B cell (primary cell): Measurements from ENCODE around the gene GLI1. TPM values are rescaled to one million over a fixed set of nuclear protein-coding genes. Genes with fewer than 3 reads are reported as not detected.
"Not testable (repeated sequence)": the region's sequence is repeated elsewhere in the genome, so short reads cannot be mapped to it uniquely, and the experiment has no call there.

Experiments
- ATAC-seq: fragments of 200-7000 bp; cut with Tn5 transposase; one replicate; pipeline ENCODE4 v1.10.0; 2021; ENCODE audit warnings: low read depth, mild to moderate bottlenecking, moderate number of reproducible peaks, moderate library complexity
- CTCF ChIA-PET: fragments of 350-600 bp; sonication (Branson Sonifier 250); formaldehyde crosslinking; loops from one replicate; lab custom pipeline; 2021; ENCODE audit warnings: antibody characterized with exemption, inconsistent platforms; lab: Charles Lee
- POLR2A ChIA-PET: fragments of 350-600 bp; sonication (Branson Sonifier 250); formaldehyde crosslinking; loops from one replicate; lab custom pipeline; 2021; ENCODE audit warnings: antibody characterized with exemption; lab: Charles Lee
- DNase-seq: peaks from one replicate; pipeline ENCODE4 v3.0.0; 2013
- H2AFZ ChIP-seq: 2 replicates; pipeline ENCODE4 v1.6.1; 2012; ENCODE audit warnings: mild to moderate bottlenecking, low read depth, low read length; ENCODE audit not compliant: insufficient read depth, poor library complexity, severe bottlenecking
- H3K27ac ChIP-seq, 2 donors: 1 replicate in 1 of 2; 2 replicates in 1 of 2; pipeline ENCODE4 v1.5.1; 2012 to 2013; ENCODE audit warnings: low read length in 2 of 2, mild to moderate bottlenecking in 2 of 2, moderate library complexity in 1 of 2
- H3K27me3 ChIP-seq, 4 experiments: fragments of 200-600 bp in 1 of 4; sonication (generic) in 1 of 4; replicated peaks in 1 of 4; 1 replicate in 2 of 4; 2 replicates in 2 of 4; pipeline versions ENCODE4 v1.6.1 to v1.7.0; 2013 to 2016; ENCODE audit warnings: low read length in 3 of 4, mild to moderate bottlenecking in 2 of 4, mixed read lengths in 1 of 4, moderate library complexity in 1 of 4; ENCODE audit not compliant: insufficient read depth in 4 of 4, control insufficient read depth in 3 of 4; ENCODE audit errors: control extremely low read depth in 1 of 4
- H3K36me3 ChIP-seq, 2 experiments: replicated peaks in 1 of 2; 1 replicate in 1 of 2; 2 replicates in 1 of 2; pipeline versions ENCODE4 v1.6.1 to v1.7.1; 2013; ENCODE audit warnings: low read length in 1 of 2; ENCODE audit not compliant: insufficient read depth in 2 of 2, control insufficient read depth in 1 of 2; ENCODE audit errors: control extremely low read depth in 1 of 2, extremely low read depth in 1 of 2
- H3K4me1 ChIP-seq, 2 donors: fragments of 200-600 bp in 1 of 2; sonication (generic) in 1 of 2; 1 replicate in 1 of 2; 2 replicates in 1 of 2; pipeline versions ENCODE4 v1.5.1 to v1.6.1; 2013 to 2017; ENCODE audit warnings: low read length in 2 of 2; ENCODE audit not compliant: control insufficient read depth in 2 of 2, insufficient read depth in 2 of 2
- H3K4me2 ChIP-seq: replicated peaks from 2 replicates; pipeline ENCODE3; 2012; ENCODE audit warnings: mild to moderate bottlenecking, low read depth, low read length; ENCODE audit not compliant: poor library complexity, severe bottlenecking
- H3K4me3 ChIP-seq, 5 experiments: fragments of 200-600 bp in 1 of 5; sonication (generic) in 1 of 5; 1 replicate in 3 of 5; 2 replicates in 2 of 5; pipeline versions ENCODE4 v1.5.1 to v1.7.0; 2011 to 2016; ENCODE audit warnings: low read length in 4 of 5, mild to moderate bottlenecking in 4 of 5, low read depth in 2 of 5, control low read depth in 1 of 5, moderate library complexity in 1 of 5; ENCODE audit not compliant: insufficient read depth in 1 of 5; ENCODE audit errors: control extremely low read depth in 1 of 5, extremely low read depth in 1 of 5
- H3K79me2 ChIP-seq: fragments of 200-600 bp; sonication (generic); one replicate; pipeline ENCODE4 v1.6.0; 2016; ENCODE audit warnings: low read length; ENCODE audit not compliant: control insufficient read depth, insufficient read depth
- H3K9ac ChIP-seq: fragments of 200-600 bp; sonication (generic); 2 replicates; pipeline ENCODE4 v1.6.1; 2017; ENCODE audit warnings: mild to moderate bottlenecking, low read length, moderate library complexity
- H3K9me3 ChIP-seq, 3 donors: one replicate each; pipeline versions ENCODE4 v1.6.1 to v1.7.1; 2013; ENCODE audit warnings: low read length in 2 of 3; ENCODE audit not compliant: control insufficient read depth in 2 of 3, insufficient read depth in 1 of 3; ENCODE audit errors: control extremely low read depth in 1 of 3
- H4K20me1 ChIP-seq: 2 replicates; pipeline ENCODE4 v1.6.0; 2012; ENCODE audit warnings: mild to moderate bottlenecking, low read length; ENCODE audit not compliant: insufficient read depth, control insufficient read depth, poor library complexity, severe bottlenecking
- H3K27ac Mint-ChIP-seq: one replicate; pipeline ENCODE4 v1.8.0; 2021; ENCODE audit warnings: mixed read lengths
- H3K27me3 Mint-ChIP-seq: one replicate; pipeline ENCODE4 v1.8.0; 2021; ENCODE audit warnings: mixed read lengths
- H3K4me1 Mint-ChIP-seq: one replicate; pipeline ENCODE4 v1.8.0; 2021; ENCODE audit warnings: mixed read lengths
- H3K4me3 Mint-ChIP-seq: one replicate; pipeline ENCODE4 v1.8.0; 2021; ENCODE audit warnings: mixed read lengths
- H3K9me3 Mint-ChIP-seq: one replicate; pipeline ENCODE4 v1.8.0; 2022; ENCODE audit warnings: mixed read lengths; ENCODE audit not compliant: insufficient read depth
- EZH2 ChIP-seq: IDR thresholded peaks from 2 replicates; pipeline ENCODE4 v1.6.1; 2012; ENCODE audit warnings: borderline replicate concordance, low read depth, mild to moderate bottlenecking, moderate library complexity, low read length; ENCODE audit not compliant: insufficient read depth, poor library complexity, severe bottlenecking
- WGBS: methylation state at CpG from one replicate; pipeline ENCODE4 v1.1.5; 2013; ENCODE audit warnings: missing lambda C conversion rate; ENCODE audit not compliant: insufficient coverage; 5-methylcytosine and 5-hydroxymethylcytosine counted together
- intact Hi-C: fragments of 100-400 bp; cut with micrococcal nuclease; formaldehyde crosslinking; loops from one replicate; pipeline ENCODE4 v1.10.0; 2022
- polyA plus RNA-seq: library from polyadenylated mRNA; depleted of rRNA; stranded (reverse); fragments of >200 nt; gene quantifications from 2 replicates; pipeline ENCODE4 v1.2.3, GENCODE V29; 2012
- total RNA-seq, 2 donors: library from RNA; stranded (reverse); fragments of 120-200 nt in 1 of 2; gene quantifications; 1 replicate in 1 of 2; 2 replicates in 1 of 2; pipeline versions ENCODE4 v1.2.3 to v1.2.4, GENCODE V29; 2013 to 2022
- TF ChIP-seq, protein P1 (sequence below): fragments of 200-600 bp; IDR thresholded peaks from one replicate; pipeline ENCODE4 v1.8.0; 2022; ENCODE audit warnings: antibody characterized with exemption, mild to moderate bottlenecking

The GLI1 gene
- total and polyA plus RNA-seq, 2 donors (not counting 1 experiment from before 2014, with no cell fraction given), result 4.1 to 5.4 TPM

DNA sequence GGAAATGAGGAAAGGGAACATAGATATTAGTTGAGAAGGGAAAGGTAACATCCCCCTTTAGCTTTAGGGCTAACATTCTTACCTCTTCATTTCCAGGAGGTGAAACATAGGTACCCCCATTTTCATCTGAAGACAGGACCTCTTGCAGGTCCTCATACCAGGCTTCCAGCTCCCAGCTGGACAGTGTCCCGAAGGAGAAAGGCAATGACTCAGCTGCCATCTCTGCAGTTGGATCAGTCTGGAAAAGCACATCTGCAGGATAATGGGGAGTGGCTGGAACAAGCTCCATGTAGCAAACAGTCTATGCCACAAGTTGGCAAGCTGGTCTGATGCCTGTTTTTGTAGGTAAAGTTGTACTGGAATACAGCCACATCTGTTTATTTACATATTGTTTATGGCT lies 57.6 kb downstream of the GLI1 start:
- no peak overlapping the region for H3K27ac Mint-ChIP-seq
- no peaks in the 10 kb centered on the region for H3K27me3 Mint-ChIP-seq
- peak overlapping the region; percentile 36 for H3K4me3 Mint-ChIP-seq
- CTCF ChIA-PET, result interaction anchor here (1.1 kb wide), 1 partner anchor 58 kb away, joined by 3 read pairs; no protein-coding TSS in a partner anchor
- POLR2A ChIA-PET, result interaction anchor here (2.3 kb wide), 1 partner anchor 40 kb away, joined by 5 read pairs; no protein-coding TSS in a partner anchor
- peaks cover 25% of the 10 kb centered on the region for H3K79me2 ChIP-seq
- peaks cover 28 to 36% of the 10 kb centered on the region in 2 donors for H3K4me1 ChIP-seq
- DNase-seq (no peak), ATAC-seq (no peak)
- peaks cover 38% of the 10 kb centered on the region for H3K4me1 Mint-ChIP-seq
- H4K20me1 ChIP-seq, result peaks cover 19% of the 10 kb centered on the region
- H3K27me3 ChIP-seq, result no peaks in the 10 kb centered on the region
- H2AFZ ChIP-seq, result no peak overlapping the region
- no peaks in the 10 kb centered on the region for H3K9me3 Mint-ChIP-seq
- H3K9me3 ChIP-seq, result no peaks in the 10 kb centered on the region
- no peak overlapping the region for H3K4me2 ChIP-seq
- no peak overlapping the region for H3K27ac ChIP-seq
- WGBS, result 11% methylated on average over 1 of the region's 1 CpG
- H3K9ac ChIP-seq, result no peak overlapping the region
- H3K36me3 ChIP-seq, result peaks cover 27 to 57% of the 10 kb centered on the region in 2 experiments
- no peak overlapping the region for H3K4me3 ChIP-seq
- intact Hi-C loops, result no loop called here
- TF ChIP-seq, protein P1, sequence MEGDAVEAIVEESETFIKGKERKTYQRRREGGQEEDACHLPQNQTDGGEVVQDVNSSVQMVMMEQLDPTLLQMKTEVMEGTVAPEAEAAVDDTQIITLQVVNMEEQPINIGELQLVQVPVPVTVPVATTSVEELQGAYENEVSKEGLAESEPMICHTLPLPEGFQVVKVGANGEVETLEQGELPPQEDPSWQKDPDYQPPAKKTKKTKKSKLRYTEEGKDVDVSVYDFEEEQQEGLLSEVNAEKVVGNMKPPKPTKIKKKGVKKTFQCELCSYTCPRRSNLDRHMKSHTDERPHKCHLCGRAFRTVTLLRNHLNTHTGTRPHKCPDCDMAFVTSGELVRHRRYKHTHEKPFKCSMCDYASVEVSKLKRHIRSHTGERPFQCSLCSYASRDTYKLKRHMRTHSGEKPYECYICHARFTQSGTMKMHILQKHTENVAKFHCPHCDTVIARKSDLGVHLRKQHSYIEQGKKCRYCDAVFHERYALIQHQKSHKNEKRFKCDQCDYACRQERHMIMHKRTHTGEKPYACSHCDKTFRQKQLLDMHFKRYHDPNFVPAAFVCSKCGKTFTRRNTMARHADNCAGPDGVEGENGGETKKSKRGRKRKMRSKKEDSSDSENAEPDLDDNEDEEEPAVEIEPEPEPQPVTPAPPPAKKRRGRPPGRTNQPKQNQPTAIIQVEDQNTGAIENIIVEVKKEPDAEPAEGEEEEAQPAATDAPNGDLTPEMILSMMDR, result no peak
- TF ChIP-seq EZH2, result no peak

DNA sequence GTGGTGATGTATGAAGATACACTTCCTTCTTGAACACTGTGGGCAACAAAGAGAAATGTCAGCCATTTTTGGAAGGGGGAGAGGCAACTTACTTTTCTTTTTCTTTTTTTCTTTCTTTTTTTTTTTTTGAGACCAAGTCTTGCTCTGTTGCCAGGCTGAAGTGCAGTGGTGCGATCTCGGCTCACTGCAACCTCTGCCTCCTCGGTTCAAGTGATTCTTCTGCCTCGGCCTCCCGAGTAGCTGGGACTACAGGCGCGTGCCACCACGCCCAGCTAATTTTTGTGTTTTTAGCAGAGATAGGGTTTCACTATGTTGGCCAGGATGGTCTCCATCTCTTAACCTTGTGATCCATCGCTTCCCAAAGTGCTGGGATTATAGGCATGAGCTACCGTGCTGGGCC lies 58.1 kb downstream of the GLI1 start:
- H3K9me3 Mint-ChIP-seq, H3K27me3 Mint-ChIP-seq, H3K4me2 ChIP-seq, H3K27ac Mint-ChIP-seq, H3K9ac ChIP-seq, intact Hi-C loops, H2AFZ ChIP-seq, H3K27me3 ChIP-seq, DNase-seq, H3K9me3 ChIP-seq, H3K4me3 ChIP-seq, ATAC-seq: not testable (repeated sequence)
- 92% methylated on average over 8 of the region's 10 CpGs for WGBS
- peaks cover 39% of the 10 kb centered on the region for H3K4me1 Mint-ChIP-seq
- Histone ChIP-seq H3K27ac (peak overlapping the region in 1 of 2 donors; percentile 98), H3K36me3 (peaks cover 27 to 51% of the 10 kb centered on the region in 2 experiments), H3K4me1 (peaks cover 29 to 38% of the 10 kb centered on the region in 2 donors), H3K79me2 (peaks cover 25% of the 10 kb centered on the region), H4K20me1 (peaks cover 19% of the 10 kb centered on the region)
- H3K4me3 Mint-ChIP-seq, result peak overlapping the region; percentile 36
- POLR2A ChIA-PET, result interaction anchor here (2.3 kb wide), 1 partner anchor 40 kb away, joined by 5 read pairs; no protein-coding TSS in a partner anchor
- CTCF ChIA-PET, result interaction anchor here (0.6 to 1.1 kb wide), 2 partner anchors 59 to 180 kb away, joined by 3 read pairs; no protein-coding TSS in a partner anchor
